A673 (cell line): Measurements from ENCODE around the gene RRP1B.

Experiments
- EZH2 ChIP-seq: fragments of 200-600 bp; sonication (generic); IDR thresholded peaks from 2 replicates; pipeline ENCODE4 v1.6.1; 2017; ENCODE audit warnings: borderline replicate concordance, low read depth, mild to moderate bottlenecking, mixed read lengths, antibody characterized with exemption, low read length; ENCODE audit not compliant: poor library complexity, severe bottlenecking
- TF ChIP-seq, protein P1 (sequence below): fragments of 300-800, 200-600 bp; sonication (generic); conservative IDR thresholded peaks from 2 replicates; pipeline ENCODE4 v1.5.1; 2017; ENCODE audit warnings: low read depth, mild to moderate bottlenecking, antibody characterized with exemption, low read length, moderate library complexity, mixed read lengths

DNA sequence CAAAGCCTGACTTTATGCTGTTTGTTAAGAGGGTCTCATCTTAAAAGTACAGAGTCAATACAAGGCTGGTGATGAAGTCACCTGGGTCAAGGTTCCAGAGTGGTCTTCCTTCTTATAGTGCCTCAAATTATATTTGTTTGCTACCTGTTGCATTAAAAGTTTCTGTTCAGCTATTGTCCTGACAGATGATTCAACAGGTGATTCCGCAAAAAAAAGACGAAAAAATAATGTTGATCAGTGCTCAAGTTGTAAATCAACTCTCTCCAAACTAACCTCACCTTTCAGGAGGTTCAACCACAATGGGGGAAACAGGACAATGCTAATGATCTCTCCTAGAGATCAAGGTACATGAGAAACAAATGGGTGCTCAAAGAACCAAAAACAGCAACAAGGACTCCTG lies 35.8 kb upstream of the RRP1B start:
- TF ChIP-seq, protein P1, sequence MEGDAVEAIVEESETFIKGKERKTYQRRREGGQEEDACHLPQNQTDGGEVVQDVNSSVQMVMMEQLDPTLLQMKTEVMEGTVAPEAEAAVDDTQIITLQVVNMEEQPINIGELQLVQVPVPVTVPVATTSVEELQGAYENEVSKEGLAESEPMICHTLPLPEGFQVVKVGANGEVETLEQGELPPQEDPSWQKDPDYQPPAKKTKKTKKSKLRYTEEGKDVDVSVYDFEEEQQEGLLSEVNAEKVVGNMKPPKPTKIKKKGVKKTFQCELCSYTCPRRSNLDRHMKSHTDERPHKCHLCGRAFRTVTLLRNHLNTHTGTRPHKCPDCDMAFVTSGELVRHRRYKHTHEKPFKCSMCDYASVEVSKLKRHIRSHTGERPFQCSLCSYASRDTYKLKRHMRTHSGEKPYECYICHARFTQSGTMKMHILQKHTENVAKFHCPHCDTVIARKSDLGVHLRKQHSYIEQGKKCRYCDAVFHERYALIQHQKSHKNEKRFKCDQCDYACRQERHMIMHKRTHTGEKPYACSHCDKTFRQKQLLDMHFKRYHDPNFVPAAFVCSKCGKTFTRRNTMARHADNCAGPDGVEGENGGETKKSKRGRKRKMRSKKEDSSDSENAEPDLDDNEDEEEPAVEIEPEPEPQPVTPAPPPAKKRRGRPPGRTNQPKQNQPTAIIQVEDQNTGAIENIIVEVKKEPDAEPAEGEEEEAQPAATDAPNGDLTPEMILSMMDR, result no peak
- no peak for TF ChIP-seq EZH2
